Psoas muscle (tissue), 8 donors: Measurements from ENCODE around the gene UQCR11. TPM values are rescaled to one million over a fixed set of nuclear protein-coding genes. Genes with fewer than 3 reads are reported as not detected.

ENCODE experiments used
- ATAC-seq, 4 donors: fragments of 200-7000 bp; cut with Tn5 transposase; one replicate each; pipeline ENCODE4 v1.9.1; 2020; ENCODE audit warnings: moderate library complexity in 3 of 4, mild to moderate bottlenecking in 2 of 4
- DNase-seq, 2 donors: peaks; one replicate each; pipeline ENCODE4 v3.0.0-alpha.2; 2020
- H3K27ac ChIP-seq: fragments of 200-600 bp; one replicate; pipeline ENCODE4 v1.8.0; 2022
- H3K27me3 ChIP-seq, 3 donors: fragments of 200-600 bp in 1 of 3; one replicate each; pipeline versions ENCODE4 v1.6.1 to v1.8.0; 2013 to 2022; ENCODE audit warnings: low read length in 2 of 3, mild to moderate bottlenecking in 2 of 3, moderate library complexity in 1 of 3; ENCODE audit not compliant: insufficient read depth in 3 of 3
- H3K36me3 ChIP-seq, 2 donors: fragments of 200-600 bp in 1 of 2; one replicate each; pipeline versions ENCODE4 v1.6.1 to v1.8.0; 2013 to 2022; ENCODE audit warnings: low read depth in 1 of 2, mild to moderate bottlenecking in 1 of 2, moderate library complexity in 1 of 2; ENCODE audit not compliant: insufficient read depth in 1 of 2
- H3K4me1 ChIP-seq: fragments of 200-600 bp; one replicate; pipeline ENCODE4 v1.8.0; 2022
- H3K4me3 ChIP-seq: fragments of 200-600 bp; one replicate; pipeline ENCODE4 v1.8.0; 2022; ENCODE audit warnings: mild to moderate bottlenecking
- H3K9me3 ChIP-seq: fragments of 200-600 bp; one replicate; pipeline ENCODE4 v1.8.0; 2022
- WGBS, 3 donors: extraction: QIAGEN DNeasy Blood & Tissue Kit; methylation state at CpG; one replicate each; pipeline versions ENCODE4 v1.1.6 to v1.1.7; 2013; 5-methylcytosine and 5-hydroxymethylcytosine counted together
- intact Hi-C, 2 donors: fragments of 100-400 bp; cut with DNase I; formaldehyde crosslinking; loops; one replicate each; pipeline versions ENCODE4 v1.11.0 to v1.14.2; 2022
- polyA plus RNA-seq, 3 donors: library from polyadenylated mRNA; stranded (reverse); fragments of 200-250 nt; gene quantifications; one replicate each; pipeline ENCODE4 v1.2.3, GENCODE V29; 2013
- total RNA-seq, 4 donors: library from RNA; stranded (reverse); fragmentation: NEBNext Ultra II Directional in 2 of 4; extraction: Animal tissue kit (Norgen Biotek cat#: 25700) in 2 of 4; gene quantifications; one replicate each; pipeline versions ENCODE4 v1.2.1 to v1.2.4, GENCODE V29; 2021 to 2023
- TF ChIP-seq, protein P1 (sequence below): fragments of 200-600 bp; IDR thresholded peaks from one replicate; pipeline ENCODE4 v1.8.0; 2022; ENCODE audit warnings: antibody characterized with exemption
- donor health status: healthy with polysubstance abuse.
- donor health status: DM: no; HTN: no; CAD: no; lungs with moderate emphysema.
- donor health status: Bipolar disorder and iron deficiency.
- donor health status: healthy.
- donor health status: DM: yes; HTN: yes; CAD: no.
- donor health status: DM: no; HTN: no; CAD: no.
- donor health status: DM: no; HTN: no; CAD: no.
- donor health status: DM: yes; HTN: yes; CAD: no.

UQCR11 gene
- total and polyA plus RNA-seq, 7 donors: 320 to 534 (median 408) TPM

GRCh38 chr19:1555487-1556389 lies 49.5 kb downstream of the UQCR11 start:
- Histone ChIP-seq H3K27me3 (no peaks in the 10 kb centered on the region), H3K27ac (no peak overlapping the region), H3K9me3 (no peaks in the 10 kb centered on the region), H3K36me3 (no peaks in the 10 kb centered on the region), H3K4me3 (no peak overlapping the region), H3K4me1 (no peaks in the 10 kb centered on the region)
- TF ChIP-seq, protein P1, sequence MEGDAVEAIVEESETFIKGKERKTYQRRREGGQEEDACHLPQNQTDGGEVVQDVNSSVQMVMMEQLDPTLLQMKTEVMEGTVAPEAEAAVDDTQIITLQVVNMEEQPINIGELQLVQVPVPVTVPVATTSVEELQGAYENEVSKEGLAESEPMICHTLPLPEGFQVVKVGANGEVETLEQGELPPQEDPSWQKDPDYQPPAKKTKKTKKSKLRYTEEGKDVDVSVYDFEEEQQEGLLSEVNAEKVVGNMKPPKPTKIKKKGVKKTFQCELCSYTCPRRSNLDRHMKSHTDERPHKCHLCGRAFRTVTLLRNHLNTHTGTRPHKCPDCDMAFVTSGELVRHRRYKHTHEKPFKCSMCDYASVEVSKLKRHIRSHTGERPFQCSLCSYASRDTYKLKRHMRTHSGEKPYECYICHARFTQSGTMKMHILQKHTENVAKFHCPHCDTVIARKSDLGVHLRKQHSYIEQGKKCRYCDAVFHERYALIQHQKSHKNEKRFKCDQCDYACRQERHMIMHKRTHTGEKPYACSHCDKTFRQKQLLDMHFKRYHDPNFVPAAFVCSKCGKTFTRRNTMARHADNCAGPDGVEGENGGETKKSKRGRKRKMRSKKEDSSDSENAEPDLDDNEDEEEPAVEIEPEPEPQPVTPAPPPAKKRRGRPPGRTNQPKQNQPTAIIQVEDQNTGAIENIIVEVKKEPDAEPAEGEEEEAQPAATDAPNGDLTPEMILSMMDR: no peak
- 90 to 94% (median 93%) methylated on average over 56 to 121 of the region's 121 CpGs for WGBS, 3 donors
- DNase-seq (no peak), ATAC-seq (no peak)
- intact Hi-C loops: no loop called here

DNA sequence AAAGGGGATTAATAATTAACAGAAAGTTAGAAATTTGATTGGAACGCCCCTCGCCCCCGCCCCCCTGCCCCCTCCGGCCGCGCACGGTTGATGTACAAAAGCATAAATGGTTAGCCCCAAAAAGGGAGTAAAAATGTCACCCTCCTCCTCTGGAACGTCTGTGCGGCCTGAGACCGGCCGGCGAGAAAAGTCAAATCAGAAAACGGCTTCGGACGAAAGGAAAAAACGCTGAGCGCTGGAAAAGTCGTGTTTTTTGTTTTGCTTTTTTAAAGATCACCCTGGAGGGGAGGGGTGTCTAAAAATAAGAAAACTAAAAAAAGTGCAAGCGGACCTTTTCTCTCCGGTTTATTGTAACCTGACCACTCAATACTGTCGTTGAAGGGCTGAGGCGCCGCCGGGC lies 50.3 kb downstream of the UQCR11 start:
- Histone ChIP-seq H3K36me3 (no peaks in the 10 kb centered on the region), H3K9me3 (no peaks in the 10 kb centered on the region), H3K27me3 (no peaks in the 10 kb centered on the region), H3K27ac (no peak overlapping the region), H3K4me1 (no peaks in the 10 kb centered on the region), H3K4me3 (no peak overlapping the region)
- intact Hi-C loops: no loop called here
- TF ChIP-seq, protein P1: no peak
- 87 to 89% (median 88%) methylated on average over 24 of the region's 24 CpGs for WGBS, 3 donors
- ATAC-seq (no peak), DNase-seq (no peak)

DNA sequence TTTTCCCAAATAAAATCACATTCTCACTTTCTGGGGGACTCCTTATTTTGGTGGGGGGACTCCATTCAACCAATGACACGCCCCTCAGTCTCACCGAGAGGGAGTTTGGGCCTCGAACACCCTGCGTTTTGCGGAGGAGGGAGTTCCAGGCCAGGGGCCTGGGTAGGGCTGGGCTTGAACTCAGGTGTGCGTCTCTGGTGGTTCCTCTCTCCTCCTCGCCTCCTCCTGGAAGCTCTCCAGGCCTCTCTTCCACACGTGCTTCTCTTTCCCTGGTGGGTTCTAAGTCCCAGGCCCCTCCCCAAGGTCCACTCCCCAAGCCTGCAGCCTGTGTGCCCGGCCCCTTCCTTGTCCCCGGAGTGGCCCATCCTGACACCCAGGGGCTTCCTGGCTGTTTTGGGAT lies 51.8 kb downstream of the UQCR11 start:
- H3K4me1 ChIP-seq: no peaks in the 10 kb centered on the region
- no peaks in the 10 kb centered on the region for H3K9me3 ChIP-seq
- ATAC-seq (no peak), DNase-seq (no peak)
- intact Hi-C loops: no loop called here
- H3K27ac ChIP-seq: no peak overlapping the region
- no peaks in the 10 kb centered on the region for H3K27me3 ChIP-seq
- WGBS, 3 donors: 76 to 83% (median 80%) methylated on average over 10 of the region's 10 CpGs
- H3K4me3 ChIP-seq: no peak overlapping the region
- TF ChIP-seq, protein P1: no peak
- H3K36me3 ChIP-seq: no peaks in the 10 kb centered on the region

DNA sequence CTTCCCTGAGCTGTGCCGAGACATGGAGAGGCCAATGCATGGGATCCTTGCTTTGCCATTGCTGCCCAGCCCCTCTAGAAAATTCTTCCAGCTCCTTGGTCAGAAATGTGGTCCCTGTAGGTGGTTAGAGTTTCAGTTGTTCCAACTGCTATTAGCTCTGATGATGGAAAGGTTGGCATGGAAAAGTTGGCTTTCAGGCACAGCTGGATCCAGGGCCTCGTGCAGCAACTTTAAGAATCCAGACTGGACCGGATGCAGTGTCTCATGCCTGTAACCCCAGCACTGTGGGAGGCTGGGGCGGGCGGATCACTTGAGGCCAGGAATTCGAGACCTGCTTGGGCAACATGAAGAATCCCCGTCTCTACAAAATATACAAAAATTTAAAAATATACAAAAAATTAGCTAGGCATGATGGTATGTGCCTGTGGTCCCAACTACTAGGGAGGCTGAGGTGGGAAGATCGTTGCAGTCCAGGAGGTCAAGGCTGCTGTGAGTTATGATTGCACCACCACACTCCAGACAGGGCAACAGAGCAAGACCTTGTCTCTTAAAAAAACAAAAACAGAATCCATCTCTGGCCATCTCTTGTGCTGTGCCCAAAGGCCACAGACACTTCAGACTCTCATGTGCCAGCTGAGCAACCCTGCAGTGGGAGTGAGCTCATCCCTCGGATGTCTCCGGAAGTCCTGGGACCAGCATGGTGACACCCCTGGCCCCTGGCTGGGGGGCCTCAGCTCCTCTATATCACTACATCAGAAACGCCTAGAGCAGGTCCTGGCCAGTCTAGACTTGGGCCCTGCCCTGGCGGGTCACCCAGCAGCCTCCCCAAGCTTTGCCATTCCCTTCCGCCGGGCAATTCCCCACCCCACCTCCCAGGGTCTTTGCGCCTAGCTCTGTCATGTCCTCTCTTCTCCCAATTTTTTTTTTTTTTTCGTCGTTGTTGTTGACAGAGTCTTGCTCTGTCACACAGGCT lies 53.9 kb downstream of the UQCR11 start:
- Histone ChIP-seq H3K36me3 (no peaks in the 10 kb centered on the region), H3K4me3 (no peak overlapping the region), H3K4me1 (no peaks in the 10 kb centered on the region), H3K27me3 (no peaks in the 10 kb centered on the region), H3K27ac (no peak overlapping the region), H3K9me3 (no peaks in the 10 kb centered on the region)
- DNase-seq (no peak), ATAC-seq (no peak)
- WGBS, 3 donors: 81 to 85% (median 81%) methylated on average over 17 of the region's 17 CpGs
- TF ChIP-seq, protein P1: no peak
- intact Hi-C loops: no loop called here
